ENCODE results near the gene METTL6.
"Not testable (repeated sequence)": the region's sequence is repeated elsewhere in the genome, so short reads cannot be mapped to it uniquely, and the experiment has no call there.

Gene METTL6

DNA sequence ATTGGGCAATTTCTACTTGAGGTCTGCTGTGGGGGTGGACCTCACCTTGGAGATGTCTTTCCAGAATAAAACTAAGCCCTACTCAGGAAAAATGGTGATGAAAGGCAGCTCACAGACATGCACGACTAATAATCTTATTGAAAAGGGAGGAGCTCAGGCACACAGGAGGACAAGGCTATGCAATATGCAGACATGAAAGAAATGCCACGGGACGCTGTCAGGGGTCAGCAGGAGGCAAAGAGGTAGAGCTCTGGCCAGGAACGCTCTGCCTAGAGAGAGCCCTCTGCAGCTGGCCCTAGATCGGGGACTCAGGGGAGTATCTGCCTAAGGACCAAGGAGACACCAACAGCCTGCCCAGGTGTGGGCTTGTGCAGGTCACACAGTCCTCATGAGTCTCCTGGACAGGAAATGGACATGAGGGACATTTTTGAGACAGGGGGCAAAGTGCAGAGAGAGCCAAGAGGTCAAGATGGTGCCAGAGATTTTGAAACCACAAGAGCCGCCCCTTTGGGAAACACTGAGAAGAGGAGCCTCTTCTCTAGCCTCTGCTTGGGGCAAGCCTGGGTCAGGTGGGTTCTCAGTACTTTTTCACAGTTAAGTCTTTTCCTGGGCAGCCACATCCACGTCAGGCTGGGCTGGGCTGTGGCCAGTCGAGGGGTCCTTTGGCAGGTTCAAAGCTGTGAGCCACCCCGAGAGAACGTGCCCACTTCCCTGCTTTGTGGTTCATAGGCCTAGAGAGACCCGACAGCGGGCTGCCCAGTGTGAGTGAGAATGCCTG is 23.3 kb upstream of the METTL6 start:
- DNase-seq, result no peak

GRCh38 chr3:15449489-15450224 is 22.3 kb upstream of the METTL6 start:
- DNase-seq, result no peak

DNA sequence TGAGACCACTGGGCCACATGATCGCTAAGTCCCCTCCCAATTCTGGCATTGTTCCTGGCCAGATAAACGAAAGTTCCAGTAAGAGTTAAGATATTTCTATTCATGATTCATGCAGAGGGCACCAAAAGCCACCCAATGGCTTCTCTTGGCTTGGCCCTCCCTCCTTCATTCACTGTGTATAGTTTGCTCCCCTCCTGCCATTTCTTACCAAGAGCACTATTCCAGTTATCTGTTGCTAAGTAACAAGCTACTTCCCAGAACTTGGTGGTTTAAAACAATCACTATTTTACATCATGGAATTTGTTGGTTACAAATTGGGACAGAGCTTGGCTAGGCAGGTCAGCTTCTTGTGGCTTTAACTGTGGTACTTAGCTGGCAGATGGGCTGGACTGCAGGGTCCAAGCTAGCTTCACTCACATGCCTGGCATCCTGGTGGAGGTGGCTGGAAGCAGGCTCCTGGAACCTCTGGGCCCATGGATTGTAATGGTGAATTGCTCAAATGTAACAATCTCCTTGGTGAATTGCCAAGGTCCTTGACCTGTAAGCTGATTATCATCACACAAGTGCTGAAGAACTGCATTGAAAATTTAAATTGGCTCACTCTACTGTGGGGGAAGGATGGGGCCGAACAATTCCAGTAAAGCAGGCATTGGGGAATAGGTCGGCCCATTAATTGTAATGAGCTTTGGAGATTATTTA is 16.6 kb upstream of the METTL6 start:
- no peak for DNase-seq

GRCh38 chr3:15440891-15441290 is 13.5 kb upstream of the METTL6 start:
- no peak for DNase-seq

DNA sequence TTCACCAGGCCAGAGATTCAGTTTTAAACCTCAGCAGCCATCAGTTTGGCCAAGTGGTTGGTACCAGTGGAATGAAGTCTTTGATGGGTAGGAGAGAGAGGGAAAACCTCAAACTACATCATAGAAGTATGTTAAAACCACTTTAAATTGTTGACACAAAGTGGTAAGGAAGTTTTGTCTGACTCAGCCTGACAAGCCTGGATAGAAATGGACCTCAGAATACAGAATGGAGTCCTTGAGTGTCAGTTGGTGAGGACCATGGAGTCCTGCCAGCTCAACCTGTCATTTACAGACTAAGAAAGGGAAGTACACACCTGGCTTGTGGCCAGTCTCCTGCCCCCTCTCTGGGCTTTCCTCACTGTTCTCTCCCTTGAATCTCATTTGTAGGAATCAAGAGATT is 12.1 kb upstream of the METTL6 start:
- DNase-seq, result no peak

DNA sequence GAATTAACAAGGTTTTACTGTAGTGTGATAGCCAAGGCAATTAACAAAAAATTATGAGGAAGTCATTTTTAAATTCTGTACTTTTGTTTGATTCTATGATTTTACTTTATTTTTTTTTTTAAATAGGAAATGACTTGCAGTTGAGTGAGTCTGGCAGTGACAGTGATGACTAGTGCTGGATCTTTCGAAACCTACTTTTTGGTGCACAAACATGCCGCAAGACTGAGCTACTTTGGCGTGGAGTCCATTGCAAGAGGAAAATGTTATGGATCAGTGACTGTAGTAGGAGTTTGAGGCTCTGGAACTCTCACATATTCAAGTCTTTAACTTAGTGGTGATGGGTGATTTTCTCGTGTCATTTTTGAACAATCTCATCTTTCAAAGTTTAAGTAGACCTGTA is 11.6 kb upstream of the METTL6 start:
- no peak for DNase-seq

DNA sequence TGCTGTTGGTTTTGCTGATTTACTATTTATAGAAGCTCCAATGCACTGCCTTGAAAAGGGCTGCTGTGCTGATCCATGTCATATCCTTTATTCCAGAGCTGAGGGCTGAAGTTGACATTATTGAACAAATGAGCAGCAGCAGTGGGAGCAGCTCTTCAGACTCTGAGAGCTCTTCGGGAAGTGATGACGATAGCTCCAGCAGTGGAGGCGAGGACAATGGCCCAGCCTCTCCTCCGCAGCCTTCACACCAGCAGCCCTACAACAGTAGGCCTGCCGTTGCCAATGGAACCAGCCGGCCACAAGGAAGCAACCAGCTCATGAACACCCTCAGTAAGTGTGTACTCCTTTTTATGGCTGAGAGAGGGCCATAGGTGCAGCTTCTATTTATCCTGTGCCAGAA is 8.9 kb upstream of the METTL6 start:
- DNase-seq, result no peak

GRCh38 chr3:15434756-15435155 is 7.4 kb upstream of the METTL6 start:
- no peak for DNase-seq

- DNase-seq, result no peak
These were observed 6.2 kb upstream of the METTL6 start for GRCh38 chr3:15433531-15433930.

GRCh38 chr3:15431256-15431837 is 4.0 kb upstream of the METTL6 start:
- no peak for DNase-seq

DNA sequence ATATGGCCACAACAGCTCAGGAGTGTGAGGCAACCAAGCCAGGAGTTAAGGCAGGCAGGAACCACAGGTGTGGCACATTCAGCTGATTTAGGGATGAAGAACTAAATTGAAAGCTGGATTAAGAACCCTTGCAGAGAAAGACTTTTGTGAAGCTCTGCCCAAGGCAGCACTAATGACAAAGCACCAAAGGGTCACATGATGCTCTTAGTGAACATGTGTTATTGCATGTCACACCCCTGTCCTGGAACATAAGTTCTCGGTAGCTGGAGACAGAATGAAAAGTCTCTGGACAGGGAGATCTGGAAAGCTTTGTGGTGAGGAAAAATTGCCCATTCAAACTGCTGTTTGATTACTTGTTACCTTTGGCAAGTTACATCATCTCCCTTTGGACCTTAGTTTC is 3.3 kb upstream of the METTL6 start:
- DNase-seq, result no peak

- no peak for DNase-seq
These were observed 1.7 kb upstream of the METTL6 start for GRCh38 chr3:15429080-15429479.

DNA sequence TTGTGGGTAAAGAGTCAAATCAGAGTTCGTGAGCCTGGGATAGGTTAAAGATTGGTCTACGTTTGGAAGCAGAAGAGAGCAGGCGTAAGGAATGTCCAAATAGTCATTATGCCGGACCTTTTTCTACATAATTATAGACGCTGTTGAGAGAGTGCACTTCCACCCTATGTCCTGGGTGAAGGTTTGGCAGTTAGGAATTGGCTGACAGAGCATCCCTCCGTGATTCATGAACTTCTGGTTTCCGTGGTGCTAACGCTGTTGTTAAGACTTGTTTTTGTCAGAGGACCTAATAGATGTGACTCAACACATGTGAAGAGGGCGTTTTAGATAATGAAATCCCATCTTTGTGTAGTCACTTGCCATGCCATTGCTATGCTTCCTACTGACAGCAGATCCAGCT is 1.2 kb upstream of the METTL6 start:
- DNase-seq, result no peak

DNA sequence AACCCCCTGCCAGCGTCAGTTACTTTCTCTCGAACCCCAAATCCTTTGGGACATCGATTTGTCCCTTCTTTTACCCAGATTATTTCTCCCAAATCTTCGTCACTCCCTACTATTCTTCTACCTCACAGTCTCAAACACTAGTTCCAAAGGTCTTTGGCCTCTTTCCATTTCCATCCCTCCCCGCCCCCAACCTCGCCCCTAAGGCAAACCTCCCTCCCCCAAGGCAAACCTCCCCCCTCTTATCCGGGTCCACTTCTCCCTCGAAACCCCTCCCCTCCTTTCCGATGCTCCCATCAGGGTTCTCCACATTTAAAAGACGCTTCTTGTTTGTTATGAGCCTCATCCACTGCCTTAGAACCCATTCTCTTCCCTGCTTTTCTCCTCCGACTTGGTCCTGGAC is 637 bp upstream of the METTL6 start:
- DNase-seq, result no peak

- DNase-seq, result no peak
These were observed 695 bp downstream of the METTL6 start for GRCh38 chr3:15426579-15427118.

GRCh38 chr3:15420871-15421270 is 6.5 kb downstream of the METTL6 start:
- DNase-seq, result no peak

- DNase-seq, result not testable (repeated sequence)
These were observed 16.4 kb downstream of the METTL6 start for GRCh38 chr3:15410966-15411365.

- no peak for DNase-seq
These were observed 17.6 kb downstream of the METTL6 start for GRCh38 chr3:15409774-15410173.

DNA sequence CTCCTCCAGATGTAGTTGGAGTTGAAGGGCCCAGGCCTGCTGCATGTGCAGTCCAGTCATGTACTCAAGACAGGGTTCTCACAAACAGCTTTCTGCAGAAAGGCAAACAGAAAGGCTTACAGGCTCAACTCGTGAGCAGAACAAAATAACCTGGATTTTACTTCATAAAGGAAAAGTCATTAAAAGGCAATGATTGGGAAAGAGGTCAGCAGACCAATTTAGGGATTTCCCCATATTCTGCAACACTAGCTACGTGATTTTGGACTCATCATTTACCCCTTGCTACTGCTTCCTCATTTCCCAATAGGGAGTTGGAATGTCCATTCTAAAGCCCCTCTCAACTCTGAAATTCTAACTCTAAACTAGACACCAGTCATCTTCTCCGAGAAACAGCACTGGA is 18.1 kb downstream of the METTL6 start:
- no peak for DNase-seq

GRCh38 chr3:15405448-15406050 is 21.8 kb downstream of the METTL6 start:
- no peak for DNase-seq

GRCh38 chr3:15404767-15405166 is 22.6 kb downstream of the METTL6 start:
- DNase-seq, result no peak

- DNase-seq, result no peak
These were observed 23.4 kb downstream of the METTL6 start for GRCh38 chr3:15403965-15404364.

GRCh38 chr3:15403495-15403894 is 23.8 kb downstream of the METTL6 start:
- peak; percentile 65 for DNase-seq

Data from left hindlimb (tissue), 1 donor.